HepG2 (cell line): ENCODE measurements around the gene MYO1C. TPM values are rescaled to one million over a fixed set of nuclear protein-coding genes. Genes with fewer than 3 reads are reported as not detected.

ENCODE experiments used
- ATAC-seq: fragments of 200-7000 bp; cut with Tn5 transposase; 3 replicates; pipeline ENCODE4 v1.9.1; 2020; ENCODE audit warnings: mild to moderate bottlenecking, moderate library complexity
- BruUV-seq: library from RNA; stranded (reverse); fragments of 400-500 nt; replicated peaks from 2 replicates; lab custom pipeline; 2021; lab: Mats Ljungman, UMichigan
- CTCF ChIA-PET: fragments of 300-600 bp; formaldehyde crosslinking; extraction: SDS; loops from one replicate; lab custom pipeline; 2021; ENCODE audit warnings: low total read pairs, inconsistent platforms, low intra/inter-chr PET ratio; lab: Yijun Ruan, JAX
- POLR2A ChIA-PET: fragments of 350-600 bp; sonication (Branson Sonifier 250); formaldehyde crosslinking; loops from one replicate; lab custom pipeline; 2020; ENCODE audit warnings: antibody characterized with exemption, inconsistent platforms; lab: Yijun Ruan, JAX
- DNase-seq: peaks from one replicate; pipeline ENCODE4 v3.0.0-alpha.2; 2015; ENCODE audit warnings: low spot score
- FAIRE-seq: peaks from 3 replicates; lab custom pipeline; 2011; peaks lifted over from hg19 to GRCh38; lab: Jason Lieb, UNC
- H2AFZ ChIP-seq: one replicate; pipeline ENCODE4 v1.6.1; 2011; ENCODE audit warnings: low read length, inconsistent platforms
- H3K27ac ChIP-seq: fragments of 300-600 bp; 3 replicates; pipeline ENCODE4 v1.8.0; 2011; ENCODE audit warnings: mixed run types, mild to moderate bottlenecking, mixed read lengths, low read length, inconsistent platforms; ENCODE audit not compliant: insufficient read depth; ENCODE audit errors: extremely low read length
- H3K27me3 ChIP-seq, 2 experiments: fragments of 200-600 bp in 1 of 2; 2 replicates in 1 of 2; 3 replicates in 1 of 2; pipeline versions ENCODE4 v1.6.0 to v1.8.0; 2011; ENCODE audit warnings: low read length in 2 of 2, mild to moderate bottlenecking in 2 of 2, moderate library complexity in 2 of 2, inconsistent platforms in 1 of 2; ENCODE audit not compliant: insufficient read depth in 2 of 2, control insufficient read depth in 1 of 2
- H3K36me3 ChIP-seq, 2 experiments: fragments of 200-600 bp in 1 of 2; replicated peaks in 1 of 2; 2 replicates in 1 of 2; 3 replicates in 1 of 2; pipeline versions ENCODE4 v1.5.1 to v1.8.0; 2011; ENCODE audit warnings: low read length in 2 of 2, inconsistent platforms in 1 of 2; ENCODE audit not compliant: insufficient read depth in 2 of 2, control insufficient read depth in 1 of 2
- H3K4me1 ChIP-seq: 2 replicates; pipeline ENCODE4 v1.5.1; 2012; ENCODE audit warnings: low read length, inconsistent platforms; ENCODE audit not compliant: insufficient read depth
- H3K4me2 ChIP-seq: 2 replicates; pipeline ENCODE4 v1.6.0; 2011; ENCODE audit warnings: low read depth, low read length, inconsistent platforms
- H3K4me3 ChIP-seq, 3 experiments: fragments of 200-600 bp in 1 of 3; sonication (generic), shearing (Covaris generic) in 1 of 3; replicated peaks in 1 of 3; 2 replicates each; pipeline ENCODE4 v1.5.1; 2011 to 2016; ENCODE audit warnings: low read length in 3 of 3, inconsistent platforms in 2 of 3, low read depth in 2 of 3, mild to moderate bottlenecking in 2 of 3, control low read depth in 1 of 3, mixed read lengths in 1 of 3; ENCODE audit not compliant: insufficient read depth in 1 of 3
- H3K79me2 ChIP-seq: one replicate; pipeline ENCODE4 v1.6.1; 2011; ENCODE audit warnings: low read length, inconsistent platforms; ENCODE audit not compliant: insufficient read depth
- H3K9ac ChIP-seq: 2 replicates; pipeline ENCODE4 v1.6.0; 2011; ENCODE audit warnings: mild to moderate bottlenecking, low read depth, low read length, inconsistent platforms; ENCODE audit not compliant: insufficient read depth
- H3K9me3 ChIP-seq: 2 replicates; pipeline ENCODE4 v1.5.1; 2012; ENCODE audit warnings: mild to moderate bottlenecking, low read length
- H4K20me1 ChIP-seq: 2 replicates; pipeline ENCODE4 v1.6.0; 2011; ENCODE audit warnings: inconsistent platforms, mild to moderate bottlenecking, low read length, moderate library complexity; ENCODE audit not compliant: insufficient read depth
- FOXA3 ChIP-seq: IDR thresholded peaks from 2 replicates; pipeline ENCODE4 v1.6.1; 2016; ENCODE audit warnings: missing genetic modification reagents, missing compliant biosample characterization
- HHEX ChIP-seq: IDR thresholded peaks from 2 replicates; pipeline ENCODE4 v1.6.1; 2016; ENCODE audit warnings: control low read depth
- JUN ChIP-seq: sonication (generic); formaldehyde crosslinking; IDR thresholded peaks from 2 replicates; pipeline ENCODE4 v1.4.0; 2020; ENCODE audit warnings: mild to moderate bottlenecking, missing genetic modification reagents
- NR2C2 ChIP-seq: sonication (generic); formaldehyde crosslinking; IDR thresholded peaks from 2 replicates; pipeline ENCODE4 v1.4.0; 2020; ENCODE audit warnings: missing genetic modification reagents, mild to moderate bottlenecking, moderate library complexity, borderline replicate concordance
- RBAK ChIP-seq: sonication (generic); formaldehyde crosslinking; IDR thresholded peaks from 2 replicates; pipeline ENCODE4 v1.5.1; 2020; ENCODE audit warnings: mild to moderate bottlenecking, missing genetic modification reagents
- SAFB2 ChIP-seq: sonication (generic); formaldehyde crosslinking; IDR thresholded peaks from 2 replicates; pipeline ENCODE4 v1.5.1; 2020; ENCODE audit warnings: missing genetic modification reagents, low read depth, mild to moderate bottlenecking, borderline replicate concordance
- SMARCC2 ChIP-seq: fragments of 450-650 bp; IDR thresholded peaks from 2 replicates; pipeline ENCODE4 v1.6.1; 2017; ENCODE audit warnings: antibody characterized with exemption, mild to moderate bottlenecking
- UBTF ChIP-seq: sonication (generic); formaldehyde crosslinking; IDR thresholded peaks from 2 replicates; pipeline ENCODE4 v1.4.0; 2020; ENCODE audit warnings: mild to moderate bottlenecking, missing genetic modification reagents
- YEATS4 ChIP-seq: sonication (generic); formaldehyde crosslinking; IDR thresholded peaks from 2 replicates; pipeline ENCODE4 v1.4.0; 2020; ENCODE audit warnings: missing genetic modification reagents, borderline replicate concordance
- ZFP41 ChIP-seq: sonication (generic); formaldehyde crosslinking; IDR thresholded peaks from 2 replicates; pipeline ENCODE4 v1.4.0; 2020; ENCODE audit warnings: mild to moderate bottlenecking, missing genetic modification reagents, borderline replicate concordance
- ZFP91 ChIP-seq: sonication (generic); formaldehyde crosslinking; IDR thresholded peaks from 2 replicates; pipeline ENCODE4 v1.9.0; 2022; ENCODE audit warnings: missing genetic modification reagents, mild to moderate bottlenecking, borderline replicate concordance
- ZKSCAN1 ChIP-seq: fragments of 150-350 bp; IDR thresholded peaks from 2 replicates; pipeline ENCODE4 v1.6.1; 2014; ENCODE audit warnings: low read length
- ZMYM3 ChIP-seq: sonication (generic); formaldehyde crosslinking; IDR thresholded peaks from 2 replicates; pipeline ENCODE4 v1.5.1; 2020; ENCODE audit warnings: mild to moderate bottlenecking, missing genetic modification reagents
- ZNF296 ChIP-seq: sonication (generic); formaldehyde crosslinking; conservative IDR thresholded peaks from 2 replicates; pipeline ENCODE4 v1.5.0; 2020; ENCODE audit warnings: mild to moderate bottlenecking, missing genetic modification reagents
- ZNF317 ChIP-seq: sonication (generic); formaldehyde crosslinking; IDR thresholded peaks from 2 replicates; pipeline ENCODE4 v1.5.0; 2020; ENCODE audit warnings: mild to moderate bottlenecking, missing genetic modification reagents
- ZNF572 ChIP-seq: sonication (generic); formaldehyde crosslinking; IDR thresholded peaks from 2 replicates; pipeline ENCODE4 v1.5.1; 2020; ENCODE audit warnings: mild to moderate bottlenecking, missing genetic modification reagents
- ZNF704 ChIP-seq: sonication (generic); formaldehyde crosslinking; IDR thresholded peaks from 2 replicates; pipeline ENCODE4 v1.8.1; 2023; ENCODE audit warnings: mild to moderate bottlenecking, inconsistent platforms, moderate library complexity, missing genetic modification reagents, borderline replicate concordance
- ZNF773 ChIP-seq: sonication (generic); formaldehyde crosslinking; IDR thresholded peaks from 2 replicates; pipeline ENCODE4 v1.4.0; 2020; ENCODE audit warnings: missing genetic modification reagents, borderline replicate concordance
- ZNF788 ChIP-seq: sonication (generic); formaldehyde crosslinking; IDR thresholded peaks from 2 replicates; pipeline ENCODE4 v1.5.0; 2020; ENCODE audit warnings: mild to moderate bottlenecking, missing genetic modification reagents, borderline replicate concordance
- ZSCAN31 ChIP-seq: sonication (generic); formaldehyde crosslinking; IDR thresholded peaks from 2 replicates; pipeline ENCODE4 v1.5.0; 2020; ENCODE audit warnings: low read depth, mild to moderate bottlenecking, missing genetic modification reagents
- WGBS: methylation state at CpG from one replicate; pipeline ENCODE4 v1.1.6; 2017; ENCODE audit warnings: low lambda C conversion rate; 5-methylcytosine and 5-hydroxymethylcytosine counted together
- in situ Hi-C: cut with HindIII; loops from 2 replicates; pipeline ENCODE4 v1.10.0; 2017; ENCODE audit warnings: low pct_unique_long_range_greater_than_20kb; ENCODE audit not compliant: extremely low pct_ligation_motif_present
- intact Hi-C: fragments of 100-400 bp; cut with micrococcal nuclease; formaldehyde crosslinking; loops from one replicate; pipeline ENCODE4 v1.10.0; 2022; ENCODE audit not compliant: unreplicated experiment
- polyA plus RNA-seq, 8 experiments: library from polyadenylated mRNA; depleted of rRNA in 3 of 8; stranded (reverse) in 7 of 8; unstranded in 1 of 8; fragments of >200 nt; fragmentation: Illumina TruSeq in 4 of 8; extraction: Trizol in 4 of 8; gene quantifications; 2 replicates each; pipeline versions ENCODE4 v1.2.1 to v1.2.3, GENCODE V29; 2011 to 2016; ENCODE audit warnings: low read depth in 4 of 8, missing spikeins in 1 of 8, mixed read lengths in 1 of 8; ENCODE audit not compliant: insufficient read depth in 1 of 8
- total RNA-seq, 5 experiments: library from RNA; depleted of rRNA; stranded (reverse); fragments of >200 nt; fragmentation: Illumina TruSeq; extraction: Trizol; gene quantifications; 2 replicates each; pipeline ENCODE4 v1.2.3, GENCODE V29; 2016; ENCODE audit warnings: low read depth in 1 of 5

The MYO1C gene
- total and polyA plus RNA-seq, 2 of the 13 experiments (the other 11 are each of a cell fraction or from before 2014, with no cell fraction given): 22.7 to 40.8 TPM

- no peak for DNase-seq
- no peaks in the 10 kb centered on the region for H3K9me3 ChIP-seq
- in situ Hi-C loops: no loop called here
- intact Hi-C loops: no loop called here
- BruUV-seq: no TSS peak
- TF ChIP-seq ZFP41 (CRISPR knock-in tag) (no peak), HHEX (CRISPR knock-in tag) (no peak), SMARCC2 (no peak), SAFB2 (CRISPR knock-in tag) (no peak), ZNF704 (CRISPR knock-in tag) (no peak), ZKSCAN1 (no peak), ZNF317 (no peak), ZNF296 (CRISPR knock-in tag) (no peak), RBAK (CRISPR knock-in tag) (no peak), ZFP91 (CRISPR knock-in tag) (no peak), ZMYM3 (CRISPR knock-in tag) (no peak), YEATS4 (CRISPR knock-in tag) (no peak), UBTF (CRISPR knock-in tag) (no peak), ZNF773 (CRISPR knock-in tag) (no peak), FOXA3 (CRISPR knock-in tag) (no peak), JUN (CRISPR knock-in tag) (no peak), ZNF788 (no peak), ZSCAN31 (no peak), ZNF572 (CRISPR knock-in tag) (no peak), NR2C2 (CRISPR knock-in tag) (no peak)
- peaks cover 16 to 47% of the 10 kb centered on the region in 2 experiments; a peak in 4 of 5 replicates for H3K36me3 ChIP-seq
- no peak overlapping the region for H2AFZ ChIP-seq
- H3K4me1 ChIP-seq: no peaks in the 10 kb centered on the region; the same call in 1 of the 2 replicates
- H3K27me3 ChIP-seq: no peaks in the 10 kb centered on the region
- ChIA-PET CTCF (no interaction called here), POLR2A (no interaction called here)
- no peak for ATAC-seq
- H3K27ac ChIP-seq: no peak overlapping the region
- H3K79me2 ChIP-seq: peaks cover 29% of the 10 kb centered on the region
- WGBS: 91% methylated on average over 2 of the region's 2 CpGs
- no peaks in the 10 kb centered on the region for H4K20me1 ChIP-seq
- no peak for FAIRE-seq
- H3K4me2 ChIP-seq: no peak overlapping the region
- no peak overlapping the region for H3K4me3 ChIP-seq
- H3K9ac ChIP-seq: no peak overlapping the region
Measured at GRCh38 chr17:1431631-1432104, 60.8 kb downstream of the MYO1C start.
